Activated T-helper 1 cell treated with anti-CD3 and anti-CD28 coated beads, Interleukin-2, amount 50 U/mL, for 16 hours (primary cell): Measurements from ENCODE around the gene ZFYVE21.
"Not testable (repeated sequence)": the region's sequence is repeated elsewhere in the genome, so short reads cannot be mapped to it uniquely, and the experiment has no call there.

Experiments used
- DNase-seq, 2 donors: peaks; one replicate each; pipeline ENCODE4 v3.0.0-alpha.2; 2020; ENCODE audit warnings: low read depth in 1 of 2, low spot score in 1 of 2

Gene ZFYVE21

DNA sequence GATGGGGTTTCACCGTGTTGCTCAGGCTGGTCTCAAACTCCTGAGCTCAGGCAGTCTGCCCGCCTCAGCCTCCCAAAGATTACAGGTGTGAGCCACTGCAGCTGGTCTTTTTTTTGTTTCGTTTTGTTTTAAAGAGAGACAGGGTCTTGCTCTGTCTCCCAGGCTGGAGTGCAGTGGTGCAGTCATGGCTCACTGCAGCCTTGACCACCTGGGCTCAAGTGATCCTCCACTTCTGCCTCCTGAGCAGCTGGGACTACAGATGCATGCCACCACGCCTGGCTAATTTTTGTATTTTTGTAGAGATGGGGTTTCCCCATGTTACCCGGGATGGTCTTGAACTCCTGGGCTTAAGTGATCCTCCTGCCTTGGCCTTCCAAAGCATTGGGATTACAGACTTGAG is 24.0 kb upstream of the ZFYVE21 start:
- not testable (repeated sequence) for DNase-seq

GRCh38 chr14:103692159-103692558 is 23.5 kb upstream of the ZFYVE21 start:
- no peak for DNase-seq

DNA sequence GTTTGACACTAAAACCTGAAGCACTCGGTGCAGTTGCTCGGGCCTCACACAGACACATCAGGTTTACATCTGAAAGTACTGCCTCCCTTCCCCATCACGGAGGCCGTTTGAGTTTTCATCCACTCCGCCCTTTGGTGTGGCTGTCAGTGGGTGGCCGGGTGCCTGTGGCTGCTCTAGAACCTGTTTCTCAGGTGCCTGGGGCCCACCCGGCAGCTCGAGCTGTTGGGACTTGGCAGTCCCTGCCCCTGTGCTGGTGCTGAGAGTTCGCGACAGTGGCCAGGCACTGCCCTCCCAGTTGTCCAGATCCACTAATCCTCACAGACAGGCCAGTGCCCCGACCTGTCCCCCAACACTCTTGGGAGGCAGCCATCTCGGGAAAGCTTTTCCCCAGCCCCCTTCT is 22.7 kb upstream of the ZFYVE21 start:
- no peak for DNase-seq

- DNase-seq, result no peak
Measured at GRCh38 chr14:103693515-103693914, 22.1 kb upstream of the ZFYVE21 start.

DNA sequence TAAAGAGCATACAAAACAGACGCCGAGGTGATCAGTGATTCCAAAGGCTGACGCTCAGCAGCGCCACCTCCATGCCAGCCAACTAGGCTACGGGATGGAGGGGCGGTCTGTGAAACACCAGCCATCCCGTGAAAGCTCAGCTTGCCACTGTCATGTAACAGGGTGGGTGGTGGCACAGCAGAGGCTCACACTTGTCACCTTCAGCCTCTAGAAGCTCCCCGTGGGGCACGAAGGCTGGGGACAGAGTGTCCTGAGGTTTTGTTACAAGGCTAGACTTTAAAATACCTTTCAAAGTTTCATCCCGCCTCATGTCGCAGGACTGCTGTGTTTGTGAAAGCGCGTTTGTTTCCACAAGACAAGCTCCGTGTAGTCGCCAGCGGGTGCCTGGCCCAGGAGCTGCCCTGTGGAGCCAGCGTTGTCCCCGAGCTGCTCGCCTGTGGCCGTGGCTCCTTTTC is 21.0 kb upstream of the ZFYVE21 start:
- no peak for DNase-seq

DNA sequence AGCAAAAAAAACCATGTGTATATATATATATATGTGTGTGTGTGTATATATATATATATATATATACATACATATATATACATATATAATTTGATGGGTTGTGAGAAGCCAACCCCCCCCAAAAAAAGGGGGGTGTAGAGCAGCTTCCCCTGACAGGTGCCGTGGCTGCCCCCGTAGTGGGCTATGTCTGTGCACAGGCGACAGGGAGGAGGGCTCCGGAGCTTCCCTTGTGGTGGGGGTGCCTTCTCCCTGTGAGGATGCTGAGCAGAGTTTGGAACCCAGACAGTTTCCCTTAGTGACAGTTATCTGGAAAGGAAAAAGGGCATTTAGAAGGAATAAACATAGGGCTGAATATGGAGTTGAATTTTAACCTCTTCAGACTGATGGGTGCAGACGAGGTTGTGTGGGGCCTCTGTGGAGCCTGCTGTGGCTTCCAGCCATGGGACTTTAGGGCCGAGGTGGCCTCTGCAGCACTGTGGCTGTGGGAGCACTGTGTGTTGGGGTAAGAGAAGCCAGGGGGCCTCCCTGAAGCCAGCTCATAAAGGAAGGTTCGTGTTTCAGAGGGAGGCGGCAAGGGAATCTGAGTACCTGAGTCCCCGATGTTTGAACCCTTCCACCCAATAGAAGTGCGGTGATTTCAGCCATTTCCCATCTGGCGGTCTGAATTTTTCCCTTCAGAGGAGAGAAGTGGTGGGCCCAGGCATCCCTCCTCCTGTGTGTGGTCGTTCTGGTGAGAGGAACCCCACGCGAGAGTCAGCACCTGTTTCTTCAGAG is 20.1 kb upstream of the ZFYVE21 start:
- no peak for DNase-seq

DNA sequence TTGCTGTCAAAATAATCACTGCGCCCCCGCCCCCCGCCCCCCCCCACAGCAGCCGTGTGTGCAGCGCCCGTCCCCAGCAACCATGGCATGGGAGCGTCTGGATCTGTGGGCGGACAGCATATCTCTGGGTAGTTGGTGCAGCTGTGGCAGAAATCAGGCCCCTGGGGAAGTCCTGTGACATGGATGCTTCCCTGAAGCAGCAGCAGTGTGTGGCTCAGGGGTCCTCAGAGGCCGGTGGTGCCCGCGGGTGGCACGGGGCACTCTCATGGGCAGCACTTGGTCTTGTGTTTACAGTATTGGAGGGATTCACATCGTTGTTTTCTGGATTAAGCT is 19.6 kb upstream of the ZFYVE21 start:
- no peak for DNase-seq

DNA sequence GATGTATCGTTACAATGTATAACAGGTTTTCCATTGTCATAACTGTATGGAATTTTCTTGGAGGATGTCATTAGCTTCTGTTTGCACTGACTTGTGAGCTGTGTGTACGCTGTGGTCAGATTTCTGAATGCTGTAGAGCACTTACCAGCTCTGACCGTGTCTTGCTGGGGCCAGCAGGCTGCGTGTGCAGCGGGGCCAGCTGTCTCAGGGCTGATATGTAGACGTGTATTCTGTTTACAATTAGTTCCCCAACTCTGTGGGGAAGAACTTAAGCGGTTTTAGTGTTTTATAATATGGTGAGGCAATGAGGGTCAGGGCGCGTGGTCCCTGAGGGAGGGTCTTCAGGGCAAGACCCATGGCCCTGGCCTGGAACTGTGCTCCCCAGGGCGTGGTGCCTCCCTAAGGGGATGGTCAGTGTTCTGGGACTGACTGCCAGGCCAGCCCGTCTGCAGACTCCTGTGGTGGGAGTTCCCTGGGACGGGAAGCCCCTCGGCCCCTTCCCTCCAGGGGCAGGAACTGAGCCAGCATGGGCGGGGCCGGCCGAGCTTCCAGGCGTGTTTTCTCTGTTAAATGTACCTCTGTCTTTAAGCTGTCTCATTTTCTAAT is 19.0 kb upstream of the ZFYVE21 start:
- no peak for DNase-seq

GRCh38 chr14:103697206-103697602 is 18.4 kb upstream of the ZFYVE21 start:
- no peak for DNase-seq

DNA sequence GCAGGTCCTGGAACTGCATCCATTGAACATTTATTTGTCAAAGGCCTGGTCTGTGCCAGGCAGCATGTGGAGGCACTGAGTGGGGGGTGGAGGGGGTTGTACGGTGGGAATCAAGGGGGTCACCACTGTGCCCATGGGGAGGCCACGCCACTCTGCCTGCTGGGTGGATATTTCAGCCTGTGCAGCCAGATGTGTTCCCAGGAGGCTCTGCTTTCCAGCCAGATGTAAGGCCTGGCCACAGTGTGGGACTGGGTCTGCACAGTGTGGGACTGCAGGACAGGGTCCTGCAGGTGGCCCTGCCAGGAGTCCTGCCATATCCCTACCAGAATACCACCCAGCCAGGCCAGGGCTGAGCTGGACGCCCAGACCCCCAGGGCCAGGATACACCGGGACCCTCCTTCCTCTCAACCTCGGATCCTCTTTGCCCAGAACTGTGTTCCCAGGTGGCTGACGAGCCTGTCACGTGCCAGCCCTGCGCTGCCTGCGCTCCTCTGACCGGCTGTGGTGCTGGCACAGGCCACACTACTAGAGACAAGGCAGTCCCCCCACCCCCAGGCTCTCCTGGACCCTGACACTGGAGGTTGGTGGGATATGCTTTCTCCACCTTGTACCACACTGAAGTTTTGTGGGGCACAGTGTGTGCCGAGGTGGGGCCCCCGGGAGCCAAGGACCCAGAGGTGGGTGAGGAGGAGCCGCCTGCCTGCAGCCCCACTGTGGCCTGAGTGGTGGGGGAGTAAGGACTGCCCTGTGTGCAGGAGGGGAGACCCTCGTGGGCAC is 17.8 kb upstream of the ZFYVE21 start:
- DNase-seq, result no peak

DNA sequence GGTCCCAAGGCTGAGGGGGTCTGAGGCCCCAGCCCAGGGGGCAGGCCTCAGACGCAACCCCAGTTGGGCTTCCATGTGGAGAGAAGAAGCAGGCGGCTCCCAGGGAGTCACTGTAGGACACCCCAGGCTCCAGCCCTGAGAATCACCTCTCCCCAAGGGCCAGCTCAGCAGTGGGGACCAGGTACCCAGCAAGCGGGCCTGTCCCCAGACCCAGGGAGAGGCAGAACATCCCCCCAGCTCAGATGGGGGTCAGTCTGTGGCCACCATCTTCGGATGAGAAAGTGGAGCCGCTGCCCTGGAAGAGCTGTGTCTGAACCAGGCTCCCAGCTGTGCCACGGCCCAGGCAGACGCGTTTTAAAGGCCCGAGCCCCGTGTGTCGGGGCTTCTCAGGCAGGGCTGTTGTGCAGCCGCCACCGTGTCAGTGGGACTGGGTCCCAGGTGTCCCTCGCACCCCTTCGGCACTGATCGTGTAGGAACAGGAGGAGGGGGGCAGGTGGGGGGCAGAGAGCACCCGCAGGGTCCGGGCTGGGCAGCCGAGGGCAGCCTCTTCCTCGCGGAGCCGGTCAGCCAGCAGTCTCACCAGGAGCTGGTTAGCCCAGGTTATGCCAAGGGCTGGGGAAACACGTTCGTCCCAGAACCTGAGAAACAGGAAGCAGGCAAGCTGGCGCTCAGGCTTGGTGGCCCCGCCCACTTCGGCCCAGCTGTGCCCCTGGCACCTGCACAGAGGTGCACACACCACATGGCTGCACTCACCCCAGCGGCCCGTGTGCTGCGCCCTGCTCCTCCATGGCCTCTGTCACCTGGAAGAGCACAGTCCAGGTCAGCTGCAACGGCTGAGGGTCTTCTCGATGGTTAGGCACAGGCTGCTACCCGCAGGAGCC is 17.0 kb upstream of the ZFYVE21 start:
- no peak for DNase-seq

DNA sequence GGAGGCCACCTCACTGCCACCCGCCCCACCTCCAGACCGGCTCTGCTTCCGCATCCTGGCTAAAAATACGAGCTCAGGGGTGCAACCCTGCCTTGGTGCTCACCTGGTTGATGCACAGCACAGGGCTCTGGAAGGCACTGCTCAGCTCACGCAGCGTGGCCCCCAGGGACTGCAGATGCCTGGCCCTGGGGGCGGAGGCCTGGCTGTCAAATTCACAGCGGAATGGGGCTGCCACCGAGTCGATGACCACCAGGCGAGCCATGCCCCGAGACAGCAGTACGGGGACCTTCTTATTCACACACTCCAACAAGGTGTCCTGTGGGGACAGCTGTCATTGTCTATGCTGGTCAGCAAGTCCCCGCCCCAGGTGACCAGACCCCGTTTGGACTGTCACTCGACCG is 16.3 kb upstream of the ZFYVE21 start:
- no peak for DNase-seq

GRCh38 chr14:103699901-103700752 is 15.5 kb upstream of the ZFYVE21 start:
- no peak for DNase-seq

GRCh38 chr14:103700753-103701490 is 14.7 kb upstream of the ZFYVE21 start:
- DNase-seq, result no peak

DNA sequence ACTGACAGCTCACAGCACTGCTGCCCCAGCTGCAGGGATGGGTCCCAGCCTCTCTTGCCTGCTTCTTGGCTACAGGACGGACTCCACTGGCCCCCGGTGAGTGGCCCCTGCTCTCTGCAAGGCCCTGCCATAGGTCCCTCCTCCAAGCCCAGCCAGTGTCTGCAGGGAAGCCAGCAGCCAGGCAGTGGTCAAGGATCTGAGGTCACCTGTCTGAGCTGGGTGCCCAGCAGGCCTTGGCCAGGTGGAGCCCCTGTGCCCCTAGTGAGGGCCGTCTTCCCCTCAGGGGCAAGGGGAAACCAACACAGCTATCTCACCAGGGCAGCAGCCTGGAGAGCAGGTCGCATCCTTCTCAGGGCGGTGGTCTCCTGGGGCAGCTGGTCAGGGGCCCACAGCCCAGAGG is 13.5 kb upstream of the ZFYVE21 start:
- no peak for DNase-seq

- DNase-seq, result no peak
Measured at GRCh38 chr14:103702497-103703432, 12.8 kb upstream of the ZFYVE21 start.

DNA sequence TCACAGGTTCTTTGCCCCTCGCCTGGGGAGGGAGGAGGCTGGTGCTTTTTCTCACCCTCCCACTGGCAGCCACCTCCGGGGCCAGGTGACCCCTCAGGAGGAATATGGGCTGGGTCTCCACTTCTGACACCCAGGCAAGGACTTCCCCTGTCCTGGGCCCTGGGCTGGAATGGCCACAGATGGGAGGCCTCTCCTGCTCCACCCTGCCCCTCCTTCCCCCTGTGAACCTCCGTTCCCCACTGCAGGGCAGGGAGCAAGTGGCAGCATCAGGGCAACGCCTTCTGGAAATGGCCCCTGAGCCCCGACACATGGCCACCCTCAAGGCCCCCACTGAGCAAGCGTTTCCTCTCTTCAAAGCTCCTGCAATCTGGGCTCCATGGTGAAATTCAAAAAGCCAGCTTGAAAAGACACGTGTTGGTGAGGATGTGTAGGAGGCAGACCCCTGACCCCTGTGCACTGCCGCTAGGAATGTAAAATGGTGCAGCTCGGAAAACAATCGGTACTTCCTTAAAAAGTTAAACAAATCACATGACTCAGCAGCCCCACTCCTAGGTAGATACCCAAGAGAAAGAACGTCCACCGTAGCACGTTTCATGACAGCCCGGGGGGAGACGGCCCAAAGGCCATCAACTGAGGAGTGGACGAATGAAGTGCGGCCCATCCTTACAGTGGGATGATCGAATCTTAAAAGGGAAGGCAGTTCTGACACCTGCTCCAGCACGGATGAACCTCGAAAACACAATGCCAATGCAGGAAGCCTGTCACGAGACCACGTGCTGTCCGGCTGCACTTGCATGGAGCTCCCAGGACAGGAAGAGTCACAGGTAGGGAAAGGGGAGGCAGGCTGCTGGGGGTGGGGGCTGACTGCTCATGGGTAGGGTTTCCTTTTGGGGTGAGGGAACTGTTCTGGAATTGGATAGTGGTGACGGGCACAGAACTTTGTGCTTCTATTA is 11.9 kb upstream of the ZFYVE21 start:
- DNase-seq, result no peak
